IMR-90 (cell line): ENCODE results near the gene FMO2. TPM values are rescaled to one million over a fixed set of nuclear protein-coding genes. Genes with fewer than 3 reads are reported as not detected.
A peak's percentile ranks its signal among the peaks of the same experiment; 100 is the strongest.

Experiments used
- ATAC-seq: fragments of 200-7000 bp; cut with Tn5 transposase; 2 replicates; pipeline ENCODE4 v1.9.1; 2020; ENCODE audit warnings: low read depth, mild to moderate bottlenecking, moderate library complexity
- BruUV-seq: library from RNA; stranded (reverse); fragments of 400-500 nt; replicated peaks from 2 replicates; lab custom pipeline; 2021; lab: Mats Ljungman, UMichigan
- CTCF ChIA-PET: fragments of 300-600 bp; formaldehyde crosslinking; extraction: SDS; loops from one replicate; lab custom pipeline; 2021; ENCODE audit warnings: antibody characterized with exemption; lab: Yijun Ruan, JAX
- POLR2A ChIA-PET: fragments of 300-600 bp; sonication (Branson Sonifier 250); formaldehyde crosslinking; loops from one replicate; lab custom pipeline; 2022; ENCODE audit warnings: antibody characterized with exemption; ENCODE audit not compliant: unreplicated experiment; lab: Charles Lee
- DNase-seq: peaks from one replicate; pipeline ENCODE4 v3.0.0; 2013
- H2AFZ ChIP-seq: replicated peaks from 2 replicates; pipeline ENCODE3; 2013; ENCODE audit warnings: low read length, mild to moderate bottlenecking; ENCODE audit not compliant: poor library complexity
- H2AK5ac ChIP-seq: 2 replicates; pipeline ENCODE4 v1.6.1; 2013; ENCODE audit warnings: low read depth, low read length, inconsistent platforms
- H2AK9ac ChIP-seq: replicated peaks from 2 replicates; pipeline ENCODE3; 2013; ENCODE audit warnings: mild to moderate bottlenecking, low read depth, low read length, moderate library complexity; ENCODE audit not compliant: poor library complexity
- H2BK120ac ChIP-seq: 2 replicates; pipeline ENCODE4 v1.6.1; 2013; ENCODE audit warnings: low read depth, low read length, inconsistent platforms
- H2BK15ac ChIP-seq: 3 replicates; pipeline ENCODE4 v1.6.1; 2013; ENCODE audit warnings: low read depth, low read length, inconsistent platforms
- H2BK20ac ChIP-seq: 2 replicates; pipeline ENCODE4 v1.6.1; 2013; ENCODE audit warnings: low read depth, mild to moderate bottlenecking, inconsistent platforms, low read length, moderate library complexity
- H2BK5ac ChIP-seq: 2 replicates; pipeline ENCODE4 v1.6.1; 2013; ENCODE audit warnings: mild to moderate bottlenecking, low read depth, low read length, inconsistent platforms; ENCODE audit not compliant: poor library complexity, severe bottlenecking
- H3K14ac ChIP-seq: replicated peaks from 2 replicates; pipeline ENCODE4 v1.6.1; 2013; ENCODE audit warnings: low read depth, low read length, inconsistent platforms
- H3K18ac ChIP-seq: 2 replicates; pipeline ENCODE4 v1.6.1; 2013; ENCODE audit warnings: low read depth, low read length, control low read depth
- H3K23ac ChIP-seq: 2 replicates; pipeline ENCODE4 v1.6.1; 2013; ENCODE audit warnings: low read depth, low read length, inconsistent platforms
- H3K27ac ChIP-seq: 2 replicates; pipeline ENCODE4 v1.5.1; 2013; ENCODE audit warnings: mild to moderate bottlenecking, control low read depth, low read length; ENCODE audit not compliant: insufficient read depth
- H3K27me3 ChIP-seq: 2 replicates; pipeline ENCODE4 v1.6.1; 2013; ENCODE audit warnings: low read length; ENCODE audit not compliant: control insufficient read depth, insufficient read depth
- H3K36me3 ChIP-seq: 2 replicates; pipeline ENCODE4 v1.6.1; 2013; ENCODE audit warnings: low read length, mixed read lengths; ENCODE audit not compliant: control insufficient read depth, insufficient read depth
- H3K4ac ChIP-seq: 2 replicates; pipeline ENCODE4 v1.6.1; 2013; ENCODE audit warnings: low read depth, low read length, inconsistent platforms
- H3K4me1 ChIP-seq: 2 replicates; pipeline ENCODE4 v1.6.1; 2013; ENCODE audit warnings: low read length, mixed read lengths; ENCODE audit not compliant: control insufficient read depth, insufficient read depth
- H3K4me2 ChIP-seq: 2 replicates; pipeline ENCODE4 v1.6.1; 2013; ENCODE audit warnings: low read depth, mild to moderate bottlenecking, control low read depth, low read length, moderate library complexity
- H3K4me3 ChIP-seq: 2 replicates; pipeline ENCODE4 v1.5.1; 2013; ENCODE audit warnings: low read depth, mild to moderate bottlenecking, control low read depth, low read length, moderate library complexity; ENCODE audit not compliant: insufficient read depth
- H3K56ac ChIP-seq: 2 replicates; pipeline ENCODE4 v1.6.1; 2013; ENCODE audit warnings: low read length, inconsistent platforms; ENCODE audit not compliant: insufficient read depth; ENCODE audit errors: extremely low read depth
- H3K79me1 ChIP-seq, 2 experiments: 2 replicates each; pipeline ENCODE4 v1.6.1; 2013; ENCODE audit warnings: low read length in 2 of 2, inconsistent platforms in 1 of 2, low read depth in 1 of 2
- H3K9ac ChIP-seq: 2 replicates; pipeline ENCODE4 v1.6.1; 2013; ENCODE audit warnings: low read depth, low read length, control low read depth
- H3K9me1 ChIP-seq: 2 replicates; pipeline ENCODE4 v1.6.1; 2013; ENCODE audit warnings: low read length, inconsistent platforms; ENCODE audit not compliant: insufficient read depth
- H3K9me3 ChIP-seq: 2 replicates; pipeline ENCODE4 v1.6.1; 2013; ENCODE audit warnings: low read length; ENCODE audit not compliant: control insufficient read depth, insufficient read depth
- H4K20me1 ChIP-seq: 2 replicates; pipeline ENCODE4 v1.6.1; 2013; ENCODE audit warnings: low read length, inconsistent platforms; ENCODE audit not compliant: insufficient read depth
- H4K5ac ChIP-seq: 2 replicates; pipeline ENCODE4 v1.6.1; 2013; ENCODE audit warnings: mild to moderate bottlenecking, low read depth, low read length, control low read depth
- H4K8ac ChIP-seq, 2 experiments: 2 replicates each; pipeline ENCODE4 v1.6.1; 2013; ENCODE audit warnings: low read depth in 2 of 2, low read length in 2 of 2, control low read depth in 1 of 2, inconsistent platforms in 1 of 2
- H4K91ac ChIP-seq: 2 replicates; pipeline ENCODE4 v1.6.1; 2013; ENCODE audit warnings: low read depth, low read length, inconsistent platforms; ENCODE audit not compliant: insufficient read depth
- CEBPB ChIP-seq: IDR thresholded peaks from 2 replicates; pipeline ENCODE4 v1.6.1; 2012; ENCODE audit warnings: low read depth, low read length, improper control_type of control experiment
- MAFK ChIP-seq: IDR thresholded peaks from 2 replicates; pipeline ENCODE4 v1.6.1; 2012; ENCODE audit warnings: low read depth, low read length, improper control_type of control experiment
- WGBS, 2 experiments: methylation state at CpG; one replicate each; pipeline versions ENCODE4 v1.1.5 to v1.1.7; 2013; ENCODE audit warnings: missing lambda C conversion rate in 2 of 2; ENCODE audit not compliant: insufficient read length in 1 of 2; ENCODE audit errors: extremely low coverage in 2 of 2; 5-methylcytosine and 5-hydroxymethylcytosine counted together
- dilution Hi-C: fragments of 300-500 bp; cut with HindIII; formaldehyde crosslinking; loops from one replicate; pipeline ENCODE4 v1.14.3; 2018; ENCODE audit warnings: low sequenced_read_pairs; ENCODE audit not compliant: unreplicated experiment
- in situ Hi-C: fragments of 300-500 bp; cut with MboI; formaldehyde crosslinking; loops from 3 replicates; pipeline ENCODE4 v1.14.3; 2019; ENCODE audit warnings: low sequenced_read_pairs, inconsistent platforms, mixed read lengths
- intact Hi-C: fragments of 100-400 bp; cut with micrococcal nuclease; formaldehyde crosslinking; loops from 2 replicates; pipeline ENCODE4 v1.10.0; 2022
- polyA plus RNA-seq, 3 experiments: library from polyadenylated mRNA; depleted of rRNA; stranded (reverse); fragments of >200 nt; gene quantifications; 2 replicates each; pipeline ENCODE4 v1.2.3, GENCODE V29; 2012; ENCODE audit warnings: low replicate concordance in 1 of 3
- total RNA-seq: library from RNA; depleted of rRNA; stranded (reverse); fragments of >200 nt; gene quantifications from 2 replicates; pipeline ENCODE4 v1.2.3, GENCODE V29; 2012

Gene FMO2
- total and polyA plus RNA-seq, 2 of the 4 experiments (the other 2 are of a cell fraction) = under 0.01 to 0.05 TPM

DNA sequence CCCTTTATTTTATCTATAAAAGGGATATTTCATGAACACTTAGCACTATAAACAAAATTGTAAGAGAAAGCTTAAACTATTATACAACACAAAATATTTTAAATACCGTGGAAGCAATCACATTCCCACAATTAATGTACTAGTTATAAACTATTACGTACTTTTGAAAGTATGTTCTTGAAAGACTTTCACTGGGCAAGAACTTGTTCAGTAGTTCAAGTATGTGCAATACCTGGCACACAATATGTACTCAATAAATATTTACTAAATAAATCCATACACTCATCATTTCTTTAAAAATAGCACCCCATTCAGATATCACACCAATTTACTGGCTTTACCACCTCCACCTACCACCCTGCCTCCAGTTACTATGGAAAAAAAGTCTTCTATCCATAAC, 12.6 kb upstream of the FMO2 start:
- H2AFZ ChIP-seq = no peak overlapping the region
- no peak overlapping the region for H3K4ac ChIP-seq
- POLR2A ChIA-PET = no interaction called here
- intact Hi-C loops = loop anchor here (1.0 to 5.0 kb wide), 2 partner anchors 31 to 140 kb away; partner anchors contain the start of gene FMO4
- no peaks in the 10 kb centered on the region for H3K27me3 ChIP-seq
- H3K18ac ChIP-seq = no peak overlapping the region
- dilution Hi-C loops = no loop called here
- H2AK9ac ChIP-seq = no peak overlapping the region
- no peaks in the 10 kb centered on the region for H3K79me1 ChIP-seq
- no peak overlapping the region for H3K56ac ChIP-seq
- no peak overlapping the region for H3K4me3 ChIP-seq
- no peak overlapping the region for H2AK5ac ChIP-seq
- H3K9me1 ChIP-seq = no peaks in the 10 kb centered on the region
- H3K23ac ChIP-seq = no peak overlapping the region
- BruUV-seq = no TSS peak
- H3K36me3 ChIP-seq = no peaks in the 10 kb centered on the region
- CTCF ChIA-PET = interaction anchor here (0.7 to 1.2 kb wide), 3 partner anchors 11 to 205 kb away, joined by 3 read pairs; no protein-coding TSS in a partner anchor
- no CpG with 5 or more reads among the region's 2 CpGs for WGBS, 2 experiments
- in situ Hi-C loops = no loop called here
- no peak overlapping the region for H3K9ac ChIP-seq
- no peak overlapping the region for H2BK20ac ChIP-seq
- H3K14ac ChIP-seq = no peak overlapping the region
- no peak for TF ChIP-seq MAFK
- TF ChIP-seq CEBPB = peak; percentile 73
- H4K91ac ChIP-seq = no peak overlapping the region
- H2BK5ac ChIP-seq = peak overlapping the region; percentile 66
- no peak overlapping the region for H4K8ac ChIP-seq
- peak overlapping the region; percentile 84; the same call in 1 of the 2 replicates for H3K27ac ChIP-seq
- no peaks in the 10 kb centered on the region for H4K20me1 ChIP-seq
- H3K4me1 ChIP-seq = no peaks in the 10 kb centered on the region; the same call in 1 of the 2 replicates
- H3K9me3 ChIP-seq = no peaks in the 10 kb centered on the region
- no peak overlapping the region for H4K5ac ChIP-seq
- H3K4me2 ChIP-seq = no peak overlapping the region; the same call in 1 of the 2 replicates
- H2BK15ac ChIP-seq = no peak overlapping the region
- no peak overlapping the region for H2BK120ac ChIP-seq
- DNase-seq = peak; percentile 73
- peak; percentile 77 for ATAC-seq
